HCT116 (cell line): ENCODE measurements around the gene EDDM3A. TPM values are rescaled to one million over a fixed set of nuclear protein-coding genes. Genes with fewer than 3 reads are reported as not detected.

Experiments
- ATF3 ChIP-seq: IDR thresholded peaks from 2 replicates; pipeline ENCODE4 v1.6.1; 2012
- total RNA-seq: library from RNA; stranded (reverse); gene quantifications from one replicate; pipeline ENCODE4 v1.2.1, GENCODE V29; 2021; ENCODE audit not compliant: unreplicated experiment

The EDDM3A gene
- total RNA-seq, 1 experiment from 2014 or later: not detected

- no peak for TF ChIP-seq ATF3
- TF ChIP-seq, all 23 proteins: peak for 0
Observed at GRCh38 chr14:20797164-20797563, 51.5 kb downstream of the EDDM3A start (continued).

Other genes starting within 250 kb of the EDDM3A start
- 0.39 TPM for gene RNASE10, start 240.3 kb upstream of the EDDM3A start, total RNA-seq
- gene RNASE9, start 184.8 kb upstream of the EDDM3A start, total RNA-seq: not detected
- not detected for gene RNASE11, start 157.9 kb upstream of the EDDM3A start, total RNA-seq
- not detected for gene RNASE12, start 154.5 kb upstream of the EDDM3A start, total RNA-seq
- gene OR6S1, start 104.2 kb upstream of the EDDM3A start, total RNA-seq: not detected
- 3.9 TPM for gene RNASE4, start 61.3 kb upstream of the EDDM3A start, total RNA-seq
- gene ANG, start 57.1 kb upstream of the EDDM3A start, total RNA-seq: 5.8 TPM
- gene EDDM3B, start 22.5 kb downstream of the EDDM3A start, total RNA-seq: not detected
- gene RNASE6, start 35.4 kb downstream of the EDDM3A start, total RNA-seq: not detected
- gene RNASE1, start 57.0 kb downstream of the EDDM3A start, total RNA-seq: 3.3 TPM
- not detected for gene RNASE3, start 145.5 kb downstream of the EDDM3A start, total RNA-seq
- gene RNASE2, start 209.6 kb downstream of the EDDM3A start, total RNA-seq: not detected
- gene METTL17, start 244.1 kb downstream of the EDDM3A start, total RNA-seq: 93.5 TPM